Suprapubic skin (tissue), 3 donors: ENCODE data around the gene DTNBP1.

Experiments used
- CTCF ChIP-seq, 2 donors: fragments of 200-600 bp in 1 of 2; fragments of 450-650 bp in 1 of 2; sonication (generic) in 1 of 2; IDR thresholded peaks; one replicate each; pipeline ENCODE4 v1.5.1; 2016 to 2019; ENCODE audit warnings: antibody characterized with exemption in 2 of 2, mild to moderate bottlenecking in 1 of 2, moderate library complexity in 1 of 2
- EP300 ChIP-seq: sonication (generic); formaldehyde crosslinking; IDR thresholded peaks from one replicate; pipeline ENCODE4 v1.6.1; 2017; ENCODE audit warnings: antibody characterized with exemption
- POLR2A ChIP-seq, 2 donors: fragments of 450-650 bp; IDR thresholded peaks; one replicate each; pipeline ENCODE4 v1.6.1; 2017; ENCODE audit warnings: antibody characterized with exemption in 2 of 2, mild to moderate bottlenecking in 2 of 2, moderate library complexity in 2 of 2

- TF ChIP-seq CTCF (IDR thresholded peaks at IDR 0.05) (no peak), POLR2A (IDR thresholded peaks at IDR 0.05) (no peak), EP300 (no peak)
These were observed 55.2 kb downstream of the DTNBP1 start for GRCh38 chr6:15607603-15608002.
